Lower leg skin (tissue), 3 donors: ENCODE data around the gene GRK6.

Experiments used
- CTCF ChIP-seq, 3 donors: fragments of 450-650 bp; IDR thresholded peaks; one replicate each; pipeline ENCODE4 v1.5.1; 2016; ENCODE audit warnings: antibody characterized with exemption in 3 of 3, mild to moderate bottlenecking in 3 of 3, moderate library complexity in 2 of 3
- POLR2A ChIP-seq, 2 donors: fragments of 450-650 bp; IDR thresholded peaks; one replicate each; pipeline ENCODE4 v1.6.1; 2016 to 2017; ENCODE audit warnings: antibody characterized with exemption in 2 of 2, mild to moderate bottlenecking in 1 of 2, moderate library complexity in 1 of 2

- no peak for TF ChIP-seq CTCF (IDR thresholded peaks at IDR 0.05)
- TF ChIP-seq POLR2A (IDR thresholded peaks at IDR 0.05): no peak
These were observed 37.0 kb upstream of the GRK6 start for GRCh38 chr5:177389241-177390169.
